HEK293T (cell line): ENCODE measurements around the gene KIF26B.

Experiments
- CTCF ChIA-PET: fragments of 350-600 bp; formaldehyde crosslinking; extraction: SDS; loops from one replicate; lab custom pipeline; 2021; ENCODE audit warnings: antibody characterized with exemption, inconsistent platforms; lab: Yijun Ruan, JAX
- POLR2A ChIA-PET: fragments of 350-600 bp; formaldehyde crosslinking; extraction: SDS; loops from one replicate; lab custom pipeline; 2020; ENCODE audit warnings: antibody characterized with exemption, inconsistent platforms; lab: Yijun Ruan, JAX
- DNase-seq: peaks from one replicate; pipeline ENCODE4 v3.0.0; 2012; ENCODE audit warnings: mixed read lengths; ENCODE audit errors: extremely low spot score
- ARNT ChIP-seq: fragments of 450-650 bp; IDR thresholded peaks from 2 replicates; pipeline ENCODE4 v1.6.1; 2017; ENCODE audit warnings: mild to moderate bottlenecking
- BHLHE40 ChIP-seq: fragments of 450-650 bp; IDR thresholded peaks from 2 replicates; pipeline ENCODE4 v1.6.1; 2016; ENCODE audit warnings: mild to moderate bottlenecking, moderate library complexity, borderline replicate concordance
- CTBP1 ChIP-seq: fragments of 450-650 bp; IDR thresholded peaks from 2 replicates; pipeline ENCODE4 v1.6.1; 2016; ENCODE audit warnings: borderline replicate concordance
- ELF4 ChIP-seq: fragments of 450-650 bp; IDR thresholded peaks from 2 replicates; pipeline ENCODE4 v1.6.1; 2017; ENCODE audit warnings: antibody characterized with exemption
- FOXA1 ChIP-seq: fragments of 450-650 bp; IDR thresholded peaks from 2 replicates; pipeline ENCODE4 v1.6.1; 2016; ENCODE audit warnings: mild to moderate bottlenecking
- FOXK2 ChIP-seq: fragments of 450-650 bp; IDR thresholded peaks from 2 replicates; pipeline ENCODE4 v1.6.1; 2016; ENCODE audit warnings: mild to moderate bottlenecking
- FOXM1 ChIP-seq: fragments of 450-650 bp; IDR thresholded peaks from 2 replicates; pipeline ENCODE4 v1.6.1; 2017; ENCODE audit warnings: mild to moderate bottlenecking, borderline replicate concordance
- HDGF ChIP-seq: fragments of 450-650 bp; IDR thresholded peaks from 2 replicates; pipeline ENCODE4 v1.6.1; 2017; ENCODE audit warnings: antibody characterized with exemption, borderline replicate concordance
- L3MBTL2 ChIP-seq: fragments of 450-650 bp; conservative IDR thresholded peaks from 2 replicates; pipeline ENCODE4 v1.6.1; 2016; ENCODE audit warnings: mild to moderate bottlenecking
- LEF1 ChIP-seq: fragments of 450-650 bp; IDR thresholded peaks from 2 replicates; pipeline ENCODE4 v1.6.1; 2017; ENCODE audit warnings: mild to moderate bottlenecking, borderline replicate concordance
- NFRKB ChIP-seq: fragments of 450-650 bp; IDR thresholded peaks from 2 replicates; pipeline ENCODE4 v1.6.1; 2016; ENCODE audit warnings: mild to moderate bottlenecking, moderate library complexity
- SP1 ChIP-seq: fragments of 450-650 bp; IDR thresholded peaks from 2 replicates; pipeline ENCODE4 v1.6.1; 2017
- SUZ12 ChIP-seq: fragments of 450-650 bp; IDR thresholded peaks from 2 replicates; pipeline ENCODE4 v1.6.1; 2016; ENCODE audit warnings: mild to moderate bottlenecking
- TARDBP ChIP-seq: fragments of 450-650 bp; IDR thresholded peaks from 2 replicates; pipeline ENCODE4 v1.6.1; 2016
- ZNF384 ChIP-seq: fragments of 450-650 bp; IDR thresholded peaks from 2 replicates; pipeline ENCODE4 v1.6.1; 2016
- TF ChIP-seq, protein P1 (sequence below): fragments of 450-650 bp; IDR thresholded peaks from 2 replicates; pipeline ENCODE4 v1.6.1; 2016

Gene KIF26B

DNA sequence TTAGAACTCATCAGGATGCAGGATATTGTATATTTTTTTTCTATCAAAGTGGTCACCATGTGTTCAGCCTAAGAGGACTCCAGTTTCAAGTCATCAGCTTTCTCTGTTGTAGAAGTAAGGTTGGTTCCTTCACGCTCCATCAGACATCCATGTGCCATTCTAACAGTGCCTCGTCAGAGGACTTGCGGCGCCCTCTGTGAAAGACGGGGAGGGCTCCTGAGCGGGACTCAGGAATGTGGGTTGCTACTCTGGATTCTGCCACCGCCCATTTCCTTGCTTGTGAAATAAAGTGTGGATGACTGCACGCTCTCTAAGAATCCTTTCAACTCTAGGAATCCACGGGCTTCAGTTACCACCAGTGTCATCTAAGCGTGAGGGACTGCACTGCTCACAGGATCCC, 593.5 kb downstream of the KIF26B start:
- POLR2A ChIA-PET: no interaction called here
- CTCF ChIA-PET: no interaction called here
- no peak for DNase-seq
- TF ChIP-seq ARNT (no peak), FOXM1 (no peak), LEF1 (no peak), NFRKB (no peak), SUZ12 (no peak), TARDBP (no peak), FOXK2 (no peak), L3MBTL2 (no peak), BHLHE40 (no peak), ZNF384 (no peak), FOXA1 (no peak), SP1 (no peak), HDGF (no peak)

DNA sequence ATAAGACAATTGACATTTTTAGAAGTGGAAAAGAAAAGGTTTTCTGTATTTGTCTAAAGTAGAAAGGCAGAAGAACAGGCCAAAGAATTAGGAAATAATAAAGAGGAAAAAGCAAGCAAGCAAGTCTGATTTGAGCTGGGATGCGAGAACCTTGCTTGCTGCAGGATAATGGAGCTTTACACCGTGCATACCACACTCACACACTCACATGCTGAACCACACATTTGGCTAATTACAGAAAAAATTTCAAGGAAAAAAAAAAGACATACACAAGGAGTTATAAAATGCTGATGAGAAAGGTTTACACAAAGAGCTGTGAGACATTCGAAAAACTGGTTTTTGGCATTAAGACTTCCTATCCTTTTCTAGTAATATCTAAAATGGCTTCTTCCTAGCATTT, 593.9 kb downstream of the KIF26B start:
- POLR2A ChIA-PET: no interaction called here
- no peak for DNase-seq
- no peak for TF ChIP-seq ELF4
- no peak for TF ChIP-seq CTBP1
- TF ChIP-seq BHLHE40: no peak
- TF ChIP-seq, protein P1, sequence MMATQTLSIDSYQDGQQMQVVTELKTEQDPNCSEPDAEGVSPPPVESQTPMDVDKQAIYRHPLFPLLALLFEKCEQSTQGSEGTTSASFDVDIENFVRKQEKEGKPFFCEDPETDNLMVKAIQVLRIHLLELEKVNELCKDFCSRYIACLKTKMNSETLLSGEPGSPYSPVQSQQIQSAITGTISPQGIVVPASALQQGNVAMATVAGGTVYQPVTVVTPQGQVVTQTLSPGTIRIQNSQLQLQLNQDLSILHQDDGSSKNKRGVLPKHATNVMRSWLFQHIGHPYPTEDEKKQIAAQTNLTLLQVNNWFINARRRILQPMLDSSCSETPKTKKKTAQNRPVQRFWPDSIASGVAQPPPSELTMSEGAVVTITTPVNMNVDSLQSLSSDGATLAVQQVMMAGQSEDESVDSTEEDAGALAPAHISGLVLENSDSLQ: no peak
- no peak for TF ChIP-seq SUZ12
- no peak for TF ChIP-seq NFRKB
- TF ChIP-seq L3MBTL2: no peak
- TF ChIP-seq LEF1: no peak
- TF ChIP-seq TARDBP: no peak
- no peak for TF ChIP-seq ARNT
- TF ChIP-seq HDGF: no peak
- TF ChIP-seq SP1: no peak
- TF ChIP-seq FOXA1: no peak
- TF ChIP-seq ZNF384: no peak
- TF ChIP-seq FOXK2: no peak
- CTCF ChIA-PET: no interaction called here

GRCh38 chr1:245749053-245749452, 594.3 kb downstream of the KIF26B start:
- DNase-seq: no peak
- POLR2A ChIA-PET: no interaction called here
- no peak for TF ChIP-seq ELF4
- TF ChIP-seq, protein P1: no peak
- TF ChIP-seq L3MBTL2: no peak
- no peak for TF ChIP-seq TARDBP
- TF ChIP-seq SP1: no peak
- no peak for TF ChIP-seq NFRKB
- TF ChIP-seq ZNF384: no peak
- no peak for TF ChIP-seq LEF1
- no peak for TF ChIP-seq SUZ12
- TF ChIP-seq FOXA1: no peak
- CTCF ChIA-PET: no interaction called here

DNA sequence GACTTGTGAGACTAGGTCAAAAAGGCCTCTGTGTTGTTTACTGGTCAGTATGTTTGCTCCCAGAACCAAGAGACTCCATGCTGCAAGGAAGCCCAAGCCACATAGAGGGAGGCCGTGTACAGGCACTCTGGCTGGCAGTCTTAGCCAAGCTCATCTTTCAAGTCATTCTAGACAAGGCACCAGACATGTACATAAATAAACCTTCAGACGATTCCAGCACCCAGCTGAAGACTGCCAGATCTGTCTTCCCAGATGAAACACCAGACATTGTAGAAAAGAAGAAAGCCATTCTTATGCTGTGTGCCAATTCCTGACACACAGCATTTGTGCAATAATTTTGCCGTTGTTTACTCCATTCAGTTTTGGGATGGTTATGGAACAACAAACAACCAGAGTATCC, 595.5 kb downstream of the KIF26B start:
- POLR2A ChIA-PET: no interaction called here
- TF ChIP-seq CTBP1: no peak
- no peak for TF ChIP-seq TARDBP
- no peak for TF ChIP-seq FOXK2
- no peak for TF ChIP-seq BHLHE40
- no peak for TF ChIP-seq NFRKB
- TF ChIP-seq FOXA1: no peak
- no peak for TF ChIP-seq SP1
- TF ChIP-seq L3MBTL2: no peak
- no peak for TF ChIP-seq ZNF384
- TF ChIP-seq, protein P1: no peak
- TF ChIP-seq ARNT: no peak
- TF ChIP-seq SUZ12: no peak
- TF ChIP-seq HDGF: no peak
- no peak for TF ChIP-seq FOXM1
- no peak for DNase-seq
- CTCF ChIA-PET: no interaction called here

GRCh38 chr1:245751116-245751515, 596.3 kb downstream of the KIF26B start:
- CTCF ChIA-PET: no interaction called here
- POLR2A ChIA-PET: no interaction called here
- no peak for TF ChIP-seq FOXM1
- TF ChIP-seq HDGF: no peak
- no peak for TF ChIP-seq ZNF384
- TF ChIP-seq, protein P1: no peak
- TF ChIP-seq BHLHE40: no peak
- no peak for TF ChIP-seq ELF4
- no peak for TF ChIP-seq LEF1
- TF ChIP-seq FOXA1: no peak
- TF ChIP-seq ARNT: no peak
- TF ChIP-seq SUZ12: no peak
- TF ChIP-seq CTBP1: no peak
- TF ChIP-seq L3MBTL2: no peak
- no peak for TF ChIP-seq TARDBP
- TF ChIP-seq NFRKB: no peak
- no peak for TF ChIP-seq FOXK2
- no peak for DNase-seq
